Endodermal cell (in vitro differentiated cells): ENCODE results near the gene SLC46A3. TPM values are rescaled to one million over a fixed set of nuclear protein-coding genes. Genes with fewer than 3 reads are reported as not detected.

Experiments used
- DNase-seq: peaks from one replicate; pipeline ENCODE4 v3.0.0-alpha.2; 2017
- H3K27ac ChIP-seq: 2 replicates; pipeline ENCODE4 v1.5.1; 2013; ENCODE audit warnings: mild to moderate bottlenecking, low read depth, low read length, moderate library complexity
- H3K27me3 ChIP-seq: 2 replicates; pipeline ENCODE4 v1.6.1; 2013; ENCODE audit warnings: mild to moderate bottlenecking, low read length, moderate library complexity; ENCODE audit not compliant: insufficient read depth, control insufficient read depth, poor library complexity, severe bottlenecking
- H3K36me3 ChIP-seq: 2 replicates; pipeline ENCODE4 v1.7.0; 2013; ENCODE audit warnings: mild to moderate bottlenecking, low read length, moderate library complexity; ENCODE audit not compliant: control insufficient read depth, insufficient read depth
- H3K4me1 ChIP-seq: one replicate; pipeline ENCODE4 v1.7.0; 2013; ENCODE audit warnings: low read length; ENCODE audit not compliant: control insufficient read depth, insufficient read depth
- H3K4me3 ChIP-seq: 2 replicates; pipeline ENCODE4 v1.5.1; 2013; ENCODE audit warnings: mild to moderate bottlenecking, low read length, moderate library complexity
- H3K9ac ChIP-seq: 2 replicates; pipeline ENCODE4 v1.6.1; 2013; ENCODE audit warnings: mild to moderate bottlenecking, low read length, moderate library complexity; ENCODE audit not compliant: poor library complexity, severe bottlenecking; ENCODE audit errors: extremely low read depth
- H3K9me3 ChIP-seq: 2 replicates; pipeline ENCODE4 v1.6.1; 2013; ENCODE audit warnings: mild to moderate bottlenecking, low read length, moderate library complexity; ENCODE audit not compliant: control insufficient read depth
- H3K27ac Mint-ChIP-seq: 2 replicates; pipeline ENCODE4 v1.8.0; 2020; ENCODE audit warnings: mixed read lengths
- H3K27me3 Mint-ChIP-seq: 2 replicates; pipeline ENCODE4 v1.8.0; 2021; ENCODE audit warnings: mild to moderate bottlenecking, mixed read lengths; ENCODE audit not compliant: insufficient read depth
- H3K36me3 Mint-ChIP-seq: 2 replicates; pipeline ENCODE4 v1.8.0; 2020; ENCODE audit warnings: low read depth, mixed read lengths
- H3K4me1 Mint-ChIP-seq: 2 replicates; pipeline ENCODE4 v1.8.0; 2020; ENCODE audit warnings: mixed read lengths
- H3K4me3 Mint-ChIP-seq: 2 replicates; pipeline ENCODE4 v1.8.0; 2020; ENCODE audit warnings: mild to moderate bottlenecking, moderate library complexity, mixed read lengths
- H3K9me3 Mint-ChIP-seq: 2 replicates; pipeline ENCODE4 v1.8.0; 2020; ENCODE audit warnings: mild to moderate bottlenecking, mixed read lengths
- WGBS, 2 experiments: methylation state at CpG; one replicate each; pipeline versions ENCODE4 v1.1.5 to v1.1.7; 2013; ENCODE audit warnings: missing lambda C conversion rate in 2 of 2, mixed read lengths in 1 of 2; ENCODE audit not compliant: insufficient coverage in 1 of 2, insufficient read length in 1 of 2; 5-methylcytosine and 5-hydroxymethylcytosine counted together
- long read RNA-seq, 4 experiments: library from polyadenylated mRNA in 2 of 4; library from RNA in 1 of 4; library from capped mRNA in 1 of 4; stranded (forward) in 3 of 4; unstranded in 1 of 4; transcript quantifications; one replicate each; pipeline ENCODE4 v2.0.0, GENCODE V29; 2020 to 2021; ENCODE audit warnings: inconsistent platforms in 1 of 4
- polyA plus RNA-seq, 2 experiments: library from polyadenylated mRNA; stranded (reverse); fragments of 50-300 nt; gene quantifications; one replicate each; pipeline ENCODE4 v1.2.3, GENCODE V29; 2013
- total RNA-seq, 2 donors: library from RNA; stranded (reverse); fragmentation: NEBNext Ultra II Directional in 1 of 2; extraction: Animal tissue kit (Norgen Biotek cat#: 25700) in 1 of 2; gene quantifications; 2 replicates in 1 of 2; 3 replicates in 1 of 2; pipeline ENCODE4 v1.2.1, GENCODE V29; 2021
- TF ChIP-seq, protein P1 (sequence below): fragments of 200-600 bp; sonication (generic); conservative IDR thresholded peaks from 2 replicates; pipeline ENCODE4 v1.5.0; 2021; ENCODE audit warnings: antibody characterized with exemption, mild to moderate bottlenecking

SLC46A3 gene
- total RNA-seq: 1 to 10 TPM; 1.8 to 2.9 TPM
- polyA plus RNA-seq (2013, experiment 1 of 2): 1.6 TPM
- polyA plus RNA-seq (2013, experiment 2 of 2): 2.2 TPM
- long read RNA-seq, experiment 1: 0 reads
- long read RNA-seq, experiment 2, transcript SLC46A3-201 (6 exons, 3,173 nt): major isoform, 5 of 12 reads
- long read RNA-seq, experiment 2, partial matches to known transcripts: 0 of 12 reads
- long read RNA-seq, experiment 2, other reads (novel, unspliced or antisense): 4 of 12 reads
- long read RNA-seq, experiment 3, transcript SLC46A3-201 (6 exons, 3,173 nt): major isoform, 12 of 16 reads
- long read RNA-seq, experiment 3, partial matches to known transcripts: 0 of 16 reads
- long read RNA-seq, experiment 3, other reads (novel, unspliced or antisense): 4 of 16 reads
- long read RNA-seq, experiment 4, partial matches to known transcripts: 0 of 3 reads
- long read RNA-seq, experiment 4, other reads (novel, unspliced or antisense): 3 of 3 reads

GRCh38 chr13:28718543-28719226 lies at the start of gene SLC46A3:
SLC46A3 (minus strand) TSS chr13:28718970; CDS start chr13:28717998, 972 bp downstream.
- Mint-ChIP-seq H3K36me3 (no peaks in the 10 kb centered on the region), H3K4me3 (peak within 1 kb of the TSS; percentile 71), H3K4me1 (peaks cover 34% of the 10 kb centered on the region), H3K27me3 (peaks cover 31% of the 10 kb centered on the region), H3K27ac (peak within 1 kb of the TSS; percentile 69), H3K9me3 (no peaks in the 10 kb centered on the region)
- H3K4me3 ChIP-seq: peak within 1 kb of the TSS; percentile 93
- H3K27ac ChIP-seq: no peak within 1 kb of the TSS
- H3K36me3 ChIP-seq: no peaks in the 10 kb centered on the region
- H3K27me3 ChIP-seq: no peaks in the 10 kb centered on the region
- peaks cover 6% of the 10 kb centered on the region for H3K4me1 ChIP-seq
- TF ChIP-seq, protein P1, sequence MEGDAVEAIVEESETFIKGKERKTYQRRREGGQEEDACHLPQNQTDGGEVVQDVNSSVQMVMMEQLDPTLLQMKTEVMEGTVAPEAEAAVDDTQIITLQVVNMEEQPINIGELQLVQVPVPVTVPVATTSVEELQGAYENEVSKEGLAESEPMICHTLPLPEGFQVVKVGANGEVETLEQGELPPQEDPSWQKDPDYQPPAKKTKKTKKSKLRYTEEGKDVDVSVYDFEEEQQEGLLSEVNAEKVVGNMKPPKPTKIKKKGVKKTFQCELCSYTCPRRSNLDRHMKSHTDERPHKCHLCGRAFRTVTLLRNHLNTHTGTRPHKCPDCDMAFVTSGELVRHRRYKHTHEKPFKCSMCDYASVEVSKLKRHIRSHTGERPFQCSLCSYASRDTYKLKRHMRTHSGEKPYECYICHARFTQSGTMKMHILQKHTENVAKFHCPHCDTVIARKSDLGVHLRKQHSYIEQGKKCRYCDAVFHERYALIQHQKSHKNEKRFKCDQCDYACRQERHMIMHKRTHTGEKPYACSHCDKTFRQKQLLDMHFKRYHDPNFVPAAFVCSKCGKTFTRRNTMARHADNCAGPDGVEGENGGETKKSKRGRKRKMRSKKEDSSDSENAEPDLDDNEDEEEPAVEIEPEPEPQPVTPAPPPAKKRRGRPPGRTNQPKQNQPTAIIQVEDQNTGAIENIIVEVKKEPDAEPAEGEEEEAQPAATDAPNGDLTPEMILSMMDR: no peak
- H3K9ac ChIP-seq: peak within 1 kb of the TSS; percentile 58
- WGBS, 2 experiments: 0 to 1% methylated on average over 10 to 78 of the region's 78 CpGs
- H3K9me3 ChIP-seq: no peaks in the 10 kb centered on the region
- peak; percentile 99 for DNase-seq

GRCh38 chr13:28763887-28764286 lies 45.1 kb upstream of the SLC46A3 start:
- Mint-ChIP-seq H3K4me3 (no peak overlapping the region), H3K36me3 (peaks cover 2% of the 10 kb centered on the region), H3K27ac (no peak overlapping the region), H3K9me3 (peaks cover 18% of the 10 kb centered on the region), H3K27me3 (no peaks in the 10 kb centered on the region), H3K4me1 (no peaks in the 10 kb centered on the region)
- H3K27me3 ChIP-seq: no peaks in the 10 kb centered on the region
- DNase-seq: no peak
- no peak overlapping the region for H3K4me3 ChIP-seq
- peaks cover 16% of the 10 kb centered on the region for H3K9me3 ChIP-seq
- TF ChIP-seq, protein P1: no peak
- H3K9ac ChIP-seq: no peak overlapping the region
- H3K4me1 ChIP-seq: no peaks in the 10 kb centered on the region
- no peaks in the 10 kb centered on the region for H3K36me3 ChIP-seq
- 86 to 93% methylated on average over 2 to 4 of the region's 4 CpGs for WGBS, 2 experiments
- no peak overlapping the region for H3K27ac ChIP-seq

GRCh38 chr13:28761586-28761985 lies 42.8 kb upstream of the SLC46A3 start:
- Mint-ChIP-seq H3K9me3 (peaks cover 23% of the 10 kb centered on the region), H3K4me1 (no peaks in the 10 kb centered on the region), H3K27ac (no peak overlapping the region), H3K4me3 (no peak overlapping the region), H3K27me3 (no peaks in the 10 kb centered on the region), H3K36me3 (peaks cover 6% of the 10 kb centered on the region)
- Histone ChIP-seq H3K36me3 (no peaks in the 10 kb centered on the region), H3K4me3 (no peak overlapping the region), H3K27me3 (no peaks in the 10 kb centered on the region), H3K9ac (no peak overlapping the region), H3K27ac (no peak overlapping the region), H3K4me1 (no peaks in the 10 kb centered on the region), H3K9me3 (peaks cover 28% of the 10 kb centered on the region)
- WGBS, 2 experiments: 80 to 83% methylated on average over 1 to 4 of the region's 4 CpGs
- TF ChIP-seq, protein P1: no peak
- no peak for DNase-seq
